NCI-H460 (cell line): ENCODE data around the gene OXCT1. TPM values are rescaled to one million over a fixed set of nuclear protein-coding genes. Genes with fewer than 3 reads are reported as not detected.
"Not testable (repeated sequence)": the region's sequence is repeated elsewhere in the genome, so short reads cannot be mapped to it uniquely, and the experiment has no call there.

Experiments
- DNase-seq: peaks from one replicate; pipeline ENCODE4 v3.0.0-alpha.2; 2016; ENCODE audit warnings: low read depth; ENCODE audit errors: extremely low read depth
- total RNA-seq: library from RNA; depleted of rRNA; stranded (reverse); fragments of >200 nt; shearing (Covaris generic); gene quantifications from 2 replicates; pipeline ENCODE4 v1.2.3, GENCODE V29; 2014

The OXCT1 gene
- total RNA-seq, 1 experiment from 2014 or later: 27.2 TPM

DNA sequence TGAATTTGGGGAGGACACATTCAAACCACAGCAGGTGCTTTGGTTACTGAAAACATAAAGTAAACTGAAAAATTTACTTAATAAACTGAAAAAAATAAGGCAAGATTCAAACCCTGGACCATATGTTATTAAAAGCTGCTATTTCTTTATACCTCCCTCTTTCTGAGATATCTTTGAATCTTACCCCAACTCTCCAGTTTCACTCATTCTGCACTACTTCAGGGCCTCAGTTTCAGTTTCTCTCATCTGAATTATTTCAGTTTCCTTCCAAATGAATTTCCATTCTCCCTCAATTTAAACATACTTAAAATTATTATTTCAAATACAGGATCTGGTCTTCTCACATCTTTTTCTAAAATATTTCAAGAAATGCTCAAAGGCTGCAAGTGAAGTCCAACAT, 4.9 kb upstream of the OXCT1 start:
- DNase-seq: no peak

DNA sequence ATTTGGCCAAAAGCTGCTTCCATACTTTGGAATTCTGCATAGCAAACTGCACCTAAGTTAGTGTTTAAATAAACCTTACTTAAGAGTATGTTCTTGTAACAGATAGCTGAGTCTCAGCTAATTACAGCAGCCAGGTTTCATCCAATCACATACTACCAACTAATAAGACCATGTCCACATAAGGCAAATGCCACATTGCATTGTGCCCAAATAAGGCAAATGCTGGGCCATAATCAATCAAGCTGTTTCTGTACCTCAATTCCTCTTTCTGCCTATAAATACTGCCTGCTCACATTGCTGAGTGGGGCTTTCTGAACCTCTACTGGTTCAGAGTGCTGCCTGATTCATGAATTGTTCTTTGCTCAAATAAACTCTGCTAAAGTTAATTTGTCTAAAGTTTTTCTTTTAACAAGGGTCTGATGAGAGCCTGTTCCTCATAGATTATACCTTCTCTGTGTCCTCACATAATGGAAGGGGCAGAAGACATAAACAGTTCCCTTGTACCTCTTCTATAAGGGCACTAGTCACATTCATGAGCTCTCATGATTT, 4.4 kb upstream of the OXCT1 start:
- DNase-seq: no peak

DNA sequence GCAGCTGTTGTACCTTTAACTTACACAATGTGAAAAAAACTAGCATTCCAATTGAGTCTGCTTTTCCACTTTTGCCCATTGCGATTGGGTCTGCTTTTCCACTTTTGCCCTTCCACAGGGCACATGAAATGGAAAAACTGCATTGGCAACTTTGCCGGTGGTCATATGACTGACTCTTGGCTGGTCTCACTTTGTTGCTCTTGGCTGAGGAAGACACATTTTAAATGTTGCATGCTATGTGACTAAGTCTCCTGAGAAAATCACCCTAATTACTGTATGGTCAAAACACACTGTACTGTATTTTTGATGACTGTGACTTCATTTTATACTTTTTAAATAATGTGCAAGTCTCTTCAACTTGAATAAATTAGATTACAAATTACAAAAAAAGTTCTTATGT, 1.6 kb upstream of the OXCT1 start:
- DNase-seq: no peak

DNA sequence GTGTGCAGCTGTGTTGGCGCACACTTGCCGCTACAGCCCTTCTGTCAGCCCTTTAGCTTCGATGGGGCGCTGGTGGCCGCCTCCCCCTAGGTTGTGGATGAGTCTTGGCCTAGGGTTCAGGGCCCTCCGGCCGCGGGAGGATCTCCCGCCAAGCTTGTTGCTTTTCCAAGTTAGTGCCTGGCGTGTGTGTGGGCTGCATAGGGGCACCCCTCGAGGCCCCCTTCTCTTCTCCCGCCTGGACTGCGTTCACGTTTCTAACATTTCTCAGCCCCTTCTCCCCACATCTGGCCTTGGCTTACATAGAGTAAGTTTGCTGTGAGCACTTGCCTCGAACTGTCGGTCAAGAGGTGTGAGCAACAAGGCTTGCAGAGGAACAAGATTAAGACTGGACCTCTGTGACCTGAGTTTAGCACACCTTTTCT, 413 bp upstream of the OXCT1 start:
- DNase-seq: no peak

DNA sequence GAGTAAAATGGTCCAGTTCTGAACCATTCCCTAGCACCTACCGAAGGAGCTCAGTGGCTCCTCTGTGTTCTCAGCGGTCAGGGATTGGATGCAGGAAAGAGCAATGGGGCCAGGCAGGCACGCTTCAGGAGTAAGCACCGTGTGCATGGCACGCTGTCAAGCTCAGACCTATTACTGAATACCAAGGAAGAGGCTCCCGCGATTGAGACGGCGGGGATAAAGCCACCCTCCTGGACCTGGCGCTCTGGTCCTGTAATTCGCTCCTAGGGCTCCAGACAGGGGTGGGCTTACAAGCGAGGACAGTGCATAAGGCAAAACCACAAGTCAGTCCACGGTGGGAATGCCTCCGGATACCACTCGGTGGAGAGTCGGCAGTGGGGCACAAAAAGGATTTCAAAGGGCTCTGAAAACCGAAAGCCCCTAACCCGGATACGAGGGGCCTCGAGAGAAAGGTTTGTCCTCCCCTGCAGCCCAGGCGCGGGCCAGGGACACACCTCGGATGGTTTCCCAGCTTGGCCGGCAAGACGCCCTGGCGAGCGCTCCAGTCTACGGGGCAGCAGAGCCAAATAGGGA, 988 bp downstream of the OXCT1 start:
- no peak for DNase-seq

DNA sequence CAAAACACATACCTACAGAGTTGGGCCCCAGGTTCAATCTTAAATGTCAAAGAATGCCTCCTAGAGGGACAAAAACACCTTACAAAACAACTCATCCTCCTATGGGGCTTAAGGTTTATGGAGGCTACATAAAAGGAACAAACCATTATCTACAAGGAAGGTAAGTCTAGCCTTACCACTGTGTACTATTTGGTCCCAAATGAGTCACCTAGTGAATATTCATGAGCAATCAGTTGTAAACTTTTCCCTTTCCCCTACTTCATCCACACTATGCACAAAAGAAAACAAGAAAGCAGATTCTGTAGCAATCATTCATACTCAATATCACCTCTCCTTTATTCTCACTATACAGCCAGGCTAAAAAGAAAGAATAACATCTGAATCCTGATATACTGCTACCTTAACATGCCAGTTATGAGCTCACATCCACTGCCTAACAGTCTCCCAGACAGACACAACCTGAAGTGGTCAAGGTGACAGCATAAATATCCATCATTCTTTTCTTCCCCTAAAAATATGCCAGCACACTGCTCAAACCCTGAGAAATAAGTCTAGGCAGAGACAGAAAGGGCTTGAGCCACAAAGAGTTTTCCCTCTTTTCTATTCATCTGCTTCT, 6.2 kb downstream of the OXCT1 start:
- DNase-seq: no peak

DNA sequence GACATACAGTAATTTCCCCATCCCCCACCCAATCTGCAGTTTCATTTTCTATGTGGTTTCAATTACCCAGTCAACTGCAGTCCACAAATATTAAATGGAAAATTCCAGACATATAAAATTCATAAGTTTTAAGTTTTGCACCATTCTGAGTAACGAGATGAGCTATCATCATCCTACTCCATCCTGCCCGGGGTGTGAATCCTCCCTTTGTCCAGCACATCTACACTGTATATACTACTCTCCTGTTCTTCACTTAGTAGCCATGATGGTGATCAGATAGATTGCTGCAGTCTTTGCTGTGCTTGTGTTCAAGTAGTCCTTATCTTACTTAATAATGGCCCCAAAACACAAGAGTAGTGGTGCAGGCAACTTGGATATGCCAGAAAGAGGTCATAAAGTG, 11.3 kb downstream of the OXCT1 start:
- no peak for DNase-seq

DNA sequence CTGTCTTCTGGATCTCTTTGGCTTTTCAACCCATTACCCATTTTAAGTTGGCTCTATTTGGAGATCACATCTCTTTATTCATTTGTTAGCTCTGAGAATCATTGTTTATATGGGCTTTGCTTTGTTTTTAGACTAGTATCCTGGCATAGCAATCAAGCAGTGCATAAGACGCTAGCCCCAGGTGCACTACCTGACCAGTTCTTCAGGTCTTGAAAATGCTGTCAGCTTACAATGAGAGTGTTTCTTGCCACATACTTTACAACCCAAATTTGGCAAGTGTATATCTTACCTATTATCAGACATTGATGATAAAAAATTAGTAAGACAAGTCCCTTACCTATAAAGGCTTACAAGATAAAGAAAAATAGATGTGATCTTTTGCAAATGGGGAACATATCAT, 12.2 kb downstream of the OXCT1 start:
- DNase-seq: no peak

DNA sequence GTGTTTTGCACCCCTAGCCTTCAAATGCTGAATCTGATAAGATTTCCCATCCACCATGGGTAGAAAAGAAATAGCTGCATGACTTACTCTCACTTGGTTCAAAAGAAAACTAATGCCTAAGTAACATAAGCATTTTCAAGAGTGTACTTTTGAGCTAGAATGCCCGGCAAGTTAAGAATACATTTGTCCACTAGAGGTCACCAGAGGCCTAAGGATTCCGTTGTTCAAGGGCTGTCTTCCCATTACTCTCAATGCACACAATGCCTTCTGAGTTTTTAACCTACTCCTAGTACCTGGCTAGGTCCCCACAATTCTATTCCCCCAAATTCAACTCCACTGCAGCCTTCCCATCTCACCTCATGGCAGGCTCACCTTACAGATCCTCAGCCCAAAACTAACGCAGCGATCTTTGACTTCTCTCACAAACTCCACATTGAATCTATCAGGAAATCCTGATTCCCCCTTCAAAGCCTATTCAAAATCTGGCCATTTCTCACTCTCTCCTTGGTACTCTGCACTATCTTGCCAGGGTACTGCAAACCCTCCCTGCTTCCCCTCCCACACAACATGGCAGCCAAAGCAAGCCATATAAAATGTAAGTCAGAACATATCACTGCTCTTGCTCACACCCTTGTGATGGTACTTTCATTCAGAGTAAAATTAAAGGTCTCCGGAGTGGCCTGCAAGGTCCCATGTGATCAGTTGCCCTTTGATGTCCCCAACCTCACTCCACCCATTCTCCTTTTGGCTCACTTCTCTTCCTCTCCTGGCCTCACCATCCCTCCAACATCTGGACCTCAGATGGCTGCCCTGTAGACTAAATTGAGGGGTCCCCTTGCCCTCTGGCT, 13.4 kb downstream of the OXCT1 start:
- peak; percentile 76 for DNase-seq

DNA sequence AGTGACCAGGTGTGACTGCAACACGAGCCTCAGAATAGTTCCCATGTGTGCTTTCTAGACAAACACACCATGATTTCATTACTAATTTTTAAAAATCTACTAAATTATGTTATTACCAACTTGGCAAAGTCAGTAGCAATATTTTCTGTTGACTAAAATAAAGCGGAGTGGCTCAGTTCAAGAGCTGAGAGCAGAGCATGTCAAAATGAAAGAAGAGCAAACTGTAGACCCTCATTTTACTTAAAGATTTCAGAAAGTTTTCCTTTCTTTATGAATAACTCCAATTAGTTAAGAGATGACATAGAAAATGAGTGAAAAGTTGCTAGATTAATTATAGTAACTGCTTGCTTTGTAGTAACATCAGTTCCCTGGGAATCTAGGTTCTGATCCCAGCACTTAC, 17.9 kb downstream of the OXCT1 start:
- DNase-seq: no peak

DNA sequence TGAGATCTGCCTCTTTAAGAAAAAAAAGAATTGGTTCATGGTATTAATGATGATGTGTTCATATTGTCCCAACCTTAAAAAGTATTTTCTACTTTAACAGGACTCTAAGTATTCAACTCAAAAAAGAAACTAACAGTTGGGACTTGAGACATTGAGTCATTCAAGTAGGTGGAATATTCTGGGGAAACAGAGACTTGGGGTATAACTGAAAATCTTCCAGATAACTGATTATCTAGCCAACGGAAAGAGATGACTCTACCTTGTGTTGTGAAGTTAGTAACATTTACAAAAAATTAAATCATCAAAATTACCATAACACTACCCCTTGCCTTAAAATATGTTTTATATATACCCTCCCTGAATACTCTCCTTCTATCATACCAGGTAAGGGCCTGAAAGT, 19.1 kb downstream of the OXCT1 start:
- DNase-seq: no peak

DNA sequence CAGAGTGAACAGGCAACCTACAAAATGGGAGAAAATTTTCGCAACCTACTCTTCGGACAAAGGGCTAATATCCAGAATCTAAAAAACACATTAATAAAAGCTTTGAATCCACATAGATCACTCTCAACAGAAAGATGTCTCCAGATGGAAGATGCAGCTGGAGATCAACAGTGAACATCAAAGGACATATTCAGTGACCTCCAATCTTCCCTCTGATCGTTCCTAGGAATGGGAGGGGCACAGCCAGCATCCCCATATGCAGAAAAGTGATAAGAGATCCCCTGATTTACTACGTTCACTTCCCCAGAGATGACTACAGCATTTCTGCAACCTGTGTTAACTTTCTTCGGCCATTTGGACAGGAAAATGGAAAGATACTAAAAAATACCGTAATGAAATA, 21.2 kb downstream of the OXCT1 start:
- no peak for DNase-seq

DNA sequence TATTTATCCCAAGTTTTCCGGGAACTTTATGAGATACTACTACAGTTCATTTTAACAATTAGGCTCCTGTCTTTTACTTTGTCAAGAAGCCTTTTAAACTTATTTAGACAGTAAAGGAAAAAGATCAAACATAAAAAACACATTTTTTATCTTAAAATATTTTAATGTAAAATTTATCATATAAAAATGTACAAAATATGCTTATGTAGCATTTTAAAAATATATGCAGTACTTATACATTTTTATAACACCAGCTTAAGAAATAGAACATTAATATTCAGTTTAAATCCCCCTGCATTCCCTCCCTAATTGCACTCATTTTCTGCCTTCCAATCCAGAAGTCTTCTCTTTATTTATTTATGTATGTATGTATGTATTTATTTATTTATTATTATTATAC, 24.5 kb downstream of the OXCT1 start:
- not testable (repeated sequence) for DNase-seq

DNA sequence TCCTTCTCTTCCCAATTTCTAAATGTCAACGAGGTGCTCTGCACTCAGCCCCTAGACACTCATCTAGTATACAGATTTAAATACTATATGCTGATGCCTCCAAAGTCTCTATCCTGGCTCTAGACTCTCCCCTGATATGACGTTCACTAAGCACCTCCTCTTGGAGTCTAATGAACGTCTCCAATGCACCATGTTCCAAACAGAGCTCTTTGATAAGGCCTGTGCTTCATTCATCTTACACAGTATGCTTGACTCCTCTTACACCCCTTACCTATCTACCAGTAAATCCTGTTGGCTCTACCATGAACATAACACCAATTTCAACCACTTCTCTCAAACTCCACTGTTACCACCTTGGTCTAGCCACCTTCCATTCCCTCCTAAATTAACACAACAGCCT, 25.7 kb downstream of the OXCT1 start:
- DNase-seq: no peak

DNA sequence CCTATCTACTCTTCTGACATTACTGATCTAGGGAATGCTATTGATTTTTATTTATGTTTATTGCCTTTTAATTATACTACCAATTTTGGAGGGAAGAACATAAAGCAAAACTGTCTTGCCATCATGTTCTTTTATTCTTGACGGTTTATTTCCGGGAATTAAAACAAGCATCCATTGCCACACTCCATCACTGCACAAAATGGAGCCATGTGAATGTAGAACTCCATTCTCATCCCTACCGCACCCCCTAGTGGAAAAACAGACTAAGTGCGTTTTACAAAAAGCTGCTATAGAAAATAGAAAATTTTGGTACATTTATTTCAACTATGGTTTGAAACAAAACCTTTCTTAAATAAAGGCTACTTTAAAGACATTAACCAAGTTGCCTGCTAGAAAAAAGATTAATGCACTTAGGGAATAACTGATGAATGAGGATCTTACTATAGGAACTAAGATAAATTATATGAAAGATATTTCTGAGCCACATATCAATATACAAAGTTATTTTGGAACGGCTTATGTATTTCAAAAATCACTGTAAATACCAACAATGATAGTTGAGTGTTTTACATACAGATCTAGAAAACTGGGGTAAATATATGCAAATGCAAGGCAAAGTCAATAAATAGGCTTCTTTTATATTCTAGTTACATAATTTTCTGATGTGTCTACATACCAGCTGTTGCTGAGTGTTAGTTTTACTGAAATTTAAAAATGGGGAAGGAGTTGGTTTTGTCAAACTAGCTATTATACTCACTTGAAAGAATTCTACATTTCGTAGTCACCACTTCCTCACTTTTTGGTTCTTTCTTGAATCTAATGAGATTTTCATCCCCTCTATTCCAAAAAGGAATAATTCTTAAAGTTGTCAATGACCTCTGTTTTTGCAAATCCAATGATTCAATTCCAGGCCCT, 26.5 kb downstream of the OXCT1 start:
- DNase-seq: peak; percentile 57

DNA sequence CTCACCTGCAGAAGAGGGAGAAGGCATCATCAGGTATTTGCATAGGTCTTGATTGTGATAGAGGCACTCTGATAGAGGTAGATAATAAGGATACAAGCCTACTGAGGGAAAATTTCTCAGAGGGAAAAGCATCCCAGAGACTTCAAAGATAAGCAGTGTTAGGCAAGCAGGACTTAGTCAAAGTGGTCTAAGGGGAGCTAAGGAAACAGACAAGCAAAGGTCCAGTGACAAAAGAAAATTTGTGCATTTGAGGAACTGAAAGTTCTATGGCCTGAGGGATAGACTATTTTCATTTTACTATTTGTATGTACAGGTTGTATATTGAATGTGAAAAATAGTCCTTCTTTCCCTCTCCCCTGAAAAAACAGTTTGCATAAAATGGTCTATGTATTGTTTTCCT, 27.4 kb downstream of the OXCT1 start:
- DNase-seq: no peak

DNA sequence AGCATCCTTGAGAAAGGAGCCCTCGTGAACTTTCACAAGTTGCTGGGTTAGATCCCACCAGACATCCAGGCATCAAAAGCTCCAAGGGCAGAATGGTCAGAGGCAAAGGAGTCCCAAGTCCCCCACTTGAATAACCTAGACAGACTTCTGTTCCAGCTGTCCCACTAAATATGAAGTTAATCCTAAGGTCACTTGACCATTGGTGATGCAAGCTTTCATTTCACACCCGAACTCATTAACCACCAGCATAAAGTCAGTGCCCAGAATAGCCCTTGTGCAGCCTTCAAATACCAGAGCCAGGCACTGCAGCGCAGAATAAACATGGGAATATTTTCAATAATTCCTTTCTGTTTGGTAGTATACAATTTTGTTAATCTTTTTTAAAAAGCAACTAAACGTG, 28.9 kb downstream of the OXCT1 start:
- DNase-seq: no peak

DNA sequence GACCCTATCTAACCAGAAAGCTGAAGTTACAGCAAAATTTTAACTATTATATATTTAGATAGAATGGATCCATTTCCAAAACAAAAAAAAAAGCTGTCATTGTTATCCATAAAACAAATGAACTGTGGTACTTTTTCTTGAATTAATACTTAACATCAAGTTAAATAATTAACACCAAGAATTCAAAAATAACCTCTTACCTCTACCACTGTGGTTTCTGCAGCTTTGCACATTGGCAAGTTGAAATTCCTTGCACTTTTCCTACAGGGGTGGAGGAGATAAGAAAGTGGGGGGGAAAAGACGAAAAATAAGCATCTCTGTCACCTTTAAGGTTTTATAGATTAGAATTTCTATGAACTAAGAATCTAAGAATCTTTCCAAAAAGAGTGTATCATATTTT, 30.0 kb downstream of the OXCT1 start:
- DNase-seq: no peak

DNA sequence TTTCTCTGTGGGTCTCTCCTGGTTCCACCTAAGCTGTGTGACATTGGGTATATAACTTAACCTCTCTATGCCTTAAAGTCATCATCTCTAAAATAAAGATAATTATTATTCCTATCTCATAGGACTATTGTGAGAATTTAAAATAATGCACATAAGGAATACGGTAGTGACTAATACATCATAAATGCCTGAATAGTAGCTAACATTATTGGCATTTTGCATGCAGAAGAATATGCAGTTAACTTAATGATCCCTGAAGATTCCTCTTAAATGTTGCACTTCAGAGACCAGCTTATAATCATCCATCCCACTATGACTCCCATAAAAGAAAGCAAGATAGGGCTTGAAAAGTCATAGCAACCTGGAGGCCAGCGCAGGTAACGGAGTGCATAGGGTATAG, 32.4 kb downstream of the OXCT1 start:
- no peak for DNase-seq

DNA sequence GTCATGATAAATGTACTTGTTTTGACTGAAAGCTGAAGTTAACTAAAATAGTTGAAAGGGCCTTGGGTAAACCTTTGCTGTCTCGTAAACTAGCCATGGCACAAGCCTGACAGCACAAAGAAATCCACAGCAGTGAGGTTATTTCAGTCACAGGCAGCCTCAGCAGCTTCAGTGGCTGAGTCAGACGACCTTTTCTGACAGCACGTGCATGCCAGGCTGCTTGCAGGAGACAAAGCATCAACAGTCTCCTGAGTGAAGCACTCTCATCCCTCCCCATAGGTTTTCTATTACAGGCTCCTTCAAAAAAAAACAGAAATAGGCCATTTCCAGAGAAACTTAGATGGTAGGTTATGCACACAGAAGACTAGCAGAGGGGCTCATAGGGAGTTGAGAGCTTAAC, 34.6 kb downstream of the OXCT1 start:
- DNase-seq: peak; percentile 25

DNA sequence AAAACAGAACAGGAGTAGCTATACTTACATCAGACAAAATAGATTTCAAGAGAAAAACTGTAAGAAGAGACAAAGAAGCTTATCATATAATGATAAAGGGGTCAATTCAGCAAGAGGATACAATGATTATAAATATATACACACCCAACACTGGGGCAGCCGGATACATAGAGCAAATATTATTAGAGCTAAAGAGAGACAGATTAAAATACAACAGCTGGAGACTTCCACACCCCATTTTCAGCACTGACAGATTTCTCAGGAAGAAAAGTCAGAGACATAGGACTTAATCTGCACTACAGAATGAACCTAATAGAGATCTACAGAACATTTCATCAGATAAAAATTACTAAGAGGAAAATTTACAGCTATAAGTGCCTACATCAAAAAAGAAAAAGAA, 35.7 kb downstream of the OXCT1 start:
- no peak for DNase-seq
